ENCODE data around the gene TMC2.
"Not testable (repeated sequence)": the region's sequence is repeated elsewhere in the genome, so short reads cannot be mapped to it uniquely, and the experiment has no call there.

Gene TMC2

GRCh38 chr20:2519115-2519809 lies 17.1 kb upstream of the TMC2 start:
- ChIA-PET CTCF (interaction anchor here (0.6 kb wide), 1 partner anchor 35 kb away, joined by 3 read pairs; no protein-coding TSS in a partner anchor), POLR2A (ENCODE audit: low non-redundant PET) (no interaction called here)

DNA sequence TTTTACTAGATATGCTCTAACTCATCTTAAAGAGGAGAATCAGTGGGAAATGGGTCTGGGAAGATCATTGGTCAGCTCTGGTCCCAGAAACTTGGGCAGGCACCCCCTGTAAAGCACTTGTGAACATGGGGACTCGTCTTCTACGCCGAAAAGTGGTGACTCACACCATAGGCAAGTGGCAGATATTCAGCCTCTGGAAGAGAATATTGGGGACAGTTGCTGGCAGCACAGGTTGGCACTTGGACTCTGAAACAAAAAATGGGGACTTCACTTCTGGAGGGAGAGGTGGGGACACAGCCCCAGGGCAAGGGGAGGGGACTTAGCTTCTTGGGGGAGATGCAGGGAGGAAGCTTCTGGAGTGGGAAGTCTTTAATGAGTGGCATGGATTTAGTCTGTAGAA lies 15.8 kb upstream of the TMC2 start:
- POLR2A ChIA-PET (ENCODE audit: low non-redundant PET): no interaction called here

More at GRCh38 chr20:2519115-2519809, 17.1 kb upstream of the TMC2 start:
- no peak for TF ChIP-seq CTCF (conservative IDR thresholded peaks at IDR 0.05; ENCODE audit: low read depth)
- DNase-seq (ENCODE audit: low spot score): no peak
- no peak overlapping the region for H3K27ac ChIP-seq

GRCh38 chr20:2521369-2522305 lies 14.7 kb upstream of the TMC2 start:
- ChIA-PET POLR2A (ENCODE audit: low non-redundant PET) (no interaction called here), CTCF (interaction anchor here (0.6 to 1.7 kb wide), 20 partner anchors 9 to 1019 kb away, joined by 3 to 10 read pairs (median 4); partner anchors contain the start of gene ZNF343)
- peak; percentile 42 for DNase-seq (ENCODE audit: low spot score)
- TF ChIP-seq CTCF (conservative IDR thresholded peaks at IDR 0.05; ENCODE audit: low read depth): peak; percentile 97
- no peak overlapping the region for H3K27ac ChIP-seq

More for the DNA sequence above, 15.8 kb upstream of the TMC2 start:
- no peak overlapping the region for H3K27ac ChIP-seq
- no peak for TF ChIP-seq CTCF (conservative IDR thresholded peaks at IDR 0.05; ENCODE audit: low read depth)
- no peak for DNase-seq (ENCODE audit: low spot score)
- CTCF ChIA-PET: interaction anchor here (0.6 kb wide), 1 partner anchor 11 kb away, joined by 3 read pairs; no protein-coding TSS in a partner anchor

GRCh38 chr20:2522826-2523429 lies 13.4 kb upstream of the TMC2 start:
- POLR2A ChIA-PET (ENCODE audit: low non-redundant PET): interaction anchor here (0.9 kb wide), 1 partner anchor 15 kb away, joined by 3 read pairs; no protein-coding TSS in a partner anchor
- H3K27ac ChIP-seq; DNase-seq (ENCODE audit: low spot score): not testable (repeated sequence)
- CTCF ChIA-PET: interaction anchor here (0.6 to 2.3 kb wide), 8 partner anchors 9 to 199 kb away, joined by 3 to 13 read pairs (median 4); partner anchors contain the start of gene ZNF343

GRCh38 chr20:2523919-2524708 lies 12.3 kb upstream of the TMC2 start:
- POLR2A ChIA-PET (ENCODE audit: low non-redundant PET): no interaction called here
- peak overlapping the region; percentile 64 for H3K27ac ChIP-seq

More at GRCh38 chr20:2523919-2524708, 12.3 kb upstream of the TMC2 start:
- CTCF ChIA-PET: interaction anchor here (0.5 to 2.3 kb wide), 21 partner anchors 9 to 1340 kb away, joined by 3 to 13 read pairs (median 4); partner anchors contain the start of genes NOP56 and ZNF343
- DNase-seq (ENCODE audit: low spot score): peak; percentile 55
- peak; percentile 98 for TF ChIP-seq CTCF (conservative IDR thresholded peaks at IDR 0.05; ENCODE audit: low read depth)
